HG02759 (cell line): ENCODE data around the gene COMMD2.

Experiments used
- ATAC-seq: cut with Tn5 transposase; IDR thresholded peaks from one replicate; pipeline ENCODE4 v1.9.1; 2021; ENCODE audit warnings: mild to moderate bottlenecking, moderate library complexity; ENCODE audit not compliant: unreplicated experiment

COMMD2 gene

DNA sequence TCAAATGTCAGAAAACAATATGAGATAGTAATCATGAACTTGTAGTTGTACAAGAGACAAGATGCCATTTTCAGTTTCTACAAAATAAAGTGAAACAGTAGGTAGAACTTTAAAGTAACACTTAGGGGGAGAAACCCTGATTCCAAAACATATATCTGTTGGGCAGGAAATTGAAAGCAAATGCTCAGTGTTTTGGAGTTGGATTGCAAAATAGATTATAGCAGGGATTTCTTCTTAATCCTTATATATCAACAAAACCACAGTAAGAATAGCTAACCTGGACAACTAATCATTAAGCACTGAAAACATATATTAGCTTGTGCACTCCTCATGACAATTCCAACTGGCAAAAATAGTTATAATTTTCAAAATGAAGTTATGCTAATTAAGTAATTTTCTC is 46.9 kb downstream of the COMMD2 start:
- no peak for ATAC-seq

DNA sequence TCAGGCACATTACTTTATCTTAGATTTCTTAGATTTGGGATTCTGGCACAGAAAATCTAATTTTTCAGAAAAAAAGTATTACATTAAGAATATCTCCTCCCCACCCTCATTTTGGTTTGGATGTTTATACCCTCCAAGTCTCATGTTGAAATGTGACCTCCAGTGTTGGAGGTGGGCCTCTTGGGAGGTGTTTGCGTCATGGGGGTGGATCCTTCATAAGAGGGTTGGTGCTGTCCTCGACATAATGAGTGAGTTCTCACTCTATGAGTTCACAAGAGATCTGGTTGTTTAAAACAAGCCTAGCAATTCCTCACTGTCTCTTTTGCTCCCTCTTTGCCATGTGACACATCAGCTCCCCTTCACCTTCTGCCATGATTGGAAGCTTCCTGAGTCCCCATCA is 48.8 kb downstream of the COMMD2 start:
- ATAC-seq = no peak

DNA sequence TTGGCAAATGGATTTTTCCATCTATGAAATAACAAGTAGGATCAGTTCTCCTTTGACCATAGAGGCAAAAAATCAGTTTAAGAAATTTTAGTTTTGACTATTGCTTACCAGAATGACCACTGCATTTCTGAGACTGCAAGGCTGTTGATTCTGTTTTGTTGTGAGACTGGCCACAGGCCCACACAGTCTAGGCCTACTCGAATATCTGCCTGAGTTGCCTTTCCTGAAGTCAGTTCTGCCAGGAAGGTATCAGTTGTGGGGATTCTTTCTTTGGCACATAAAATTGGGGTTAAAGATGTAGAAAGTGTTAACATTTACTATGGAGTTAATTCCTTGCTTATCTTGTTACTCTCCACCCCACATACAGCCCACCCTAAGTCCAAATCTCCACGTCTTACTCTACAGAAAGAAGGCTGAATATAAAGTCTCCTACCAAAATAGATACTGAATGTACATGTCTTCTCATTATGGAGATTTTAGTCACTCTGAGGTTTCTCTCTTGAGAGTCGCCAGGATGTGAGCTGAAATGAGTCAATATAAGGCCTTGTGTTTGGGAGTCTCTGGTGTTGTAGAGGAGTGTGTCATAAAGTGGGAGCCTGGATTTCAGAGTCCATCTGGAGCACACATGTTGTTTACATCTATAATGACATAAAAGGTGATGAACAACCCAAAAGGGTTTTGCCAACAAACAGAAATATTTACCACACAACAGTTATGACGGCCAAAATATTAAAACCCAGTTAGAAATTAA is 49.4 kb downstream of the COMMD2 start:
- ATAC-seq = no peak

DNA sequence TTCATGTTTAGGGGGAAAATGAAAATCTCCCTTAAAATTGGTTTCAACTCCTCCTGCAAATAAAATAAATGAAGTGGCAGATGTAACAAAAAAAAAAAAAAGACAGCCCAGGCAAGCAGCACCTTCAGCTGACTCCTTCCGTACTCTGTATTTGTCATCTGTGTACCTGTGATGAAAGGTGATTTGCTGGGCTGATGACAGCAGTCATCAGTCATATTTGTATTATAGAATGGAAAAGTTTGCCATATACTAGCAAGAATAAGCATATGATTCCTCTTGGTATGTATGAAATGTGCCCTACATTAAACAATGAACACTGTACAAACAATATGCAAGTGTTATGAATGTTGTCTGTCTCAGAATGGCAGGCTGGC is 50.3 kb downstream of the COMMD2 start:
- ATAC-seq = no peak

DNA sequence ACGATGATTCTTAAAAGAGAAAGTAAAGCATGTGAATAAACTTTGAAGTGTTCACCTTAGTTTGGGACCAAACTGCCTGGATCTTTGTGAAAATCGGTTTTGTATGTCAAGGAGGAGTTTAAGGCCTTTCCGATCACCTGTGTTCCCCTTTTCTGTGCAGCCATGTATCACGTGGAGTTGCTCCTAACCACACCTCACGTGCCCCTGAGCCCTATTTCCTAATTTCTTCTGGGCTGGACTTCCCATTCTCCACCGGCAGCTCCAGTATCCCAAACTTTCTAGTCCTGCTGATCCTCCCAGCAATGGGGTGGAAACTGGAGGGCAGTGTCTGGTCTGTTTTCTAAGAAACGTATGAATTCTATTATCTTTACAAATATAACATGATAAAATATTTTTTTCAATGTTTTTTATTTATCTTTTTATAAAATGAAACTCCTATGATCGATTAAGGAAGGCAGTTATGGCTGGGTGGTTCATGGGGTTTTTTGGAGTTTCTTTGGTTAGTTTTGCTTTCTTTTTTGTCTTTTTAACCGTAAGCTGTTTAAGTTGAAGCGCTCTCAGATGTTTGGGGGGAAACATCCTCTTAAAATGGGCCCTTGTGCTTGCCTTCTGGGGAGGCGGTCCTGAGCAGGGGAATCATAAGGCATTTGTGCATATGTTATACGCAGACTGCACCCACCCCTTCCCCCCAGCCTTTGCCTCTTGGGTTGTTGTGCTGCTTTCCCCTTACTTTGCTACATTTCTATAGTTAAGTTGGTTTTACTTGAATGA is 50.9 kb downstream of the COMMD2 start:
- ATAC-seq = no peak
